Naive thymus-derived CD4-positive, alpha-beta T cell (primary cell): Measurements from ENCODE around the gene GK. TPM values are rescaled to one million over a fixed set of nuclear protein-coding genes. Genes with fewer than 3 reads are reported as not detected.
A peak's percentile ranks its signal among the peaks of the same experiment; 100 is the strongest.

Experiments used
- ATAC-seq: fragments of 150-1000 bp; cut with Tn5 transposase; 2 replicates; pipeline ENCODE4 v1.10.0; 2021; ENCODE audit warnings: mild to moderate bottlenecking, moderate library complexity
- CTCF ChIA-PET: fragments of 350-600 bp; sonication (Branson Sonifier 250); formaldehyde crosslinking; loops from one replicate; lab custom pipeline; 2021; ENCODE audit warnings: antibody characterized with exemption; lab: Charles Lee
- POLR2A ChIA-PET: fragments of 350-600 bp; sonication (Branson Sonifier 250); formaldehyde crosslinking; loops from one replicate; lab custom pipeline; 2021; ENCODE audit warnings: antibody characterized with exemption, inconsistent platforms; lab: Charles Lee
- DNase-seq, 9 donors: peaks; one replicate each; pipeline versions ENCODE4 v3.0.0 to v3.0.0-alpha.2; 2020 to 2022; ENCODE audit warnings: mixed read lengths in 1 of 9
- H3K27ac ChIP-seq: one replicate; pipeline ENCODE4 v1.7.0; 2013; ENCODE audit warnings: mild to moderate bottlenecking, low read depth, low read length, moderate library complexity
- H3K27me3 ChIP-seq, 2 donors: one replicate each; pipeline ENCODE4 v1.7.0; 2013; ENCODE audit warnings: low read length in 2 of 2, mild to moderate bottlenecking in 2 of 2, moderate library complexity in 2 of 2; ENCODE audit not compliant: control insufficient read depth in 2 of 2, insufficient read depth in 2 of 2
- H3K36me3 ChIP-seq, 3 experiments: 1 replicate in 2 of 3; 2 replicates in 1 of 3; pipeline ENCODE4 v1.7.0; 2013; ENCODE audit warnings: low read length in 3 of 3, mild to moderate bottlenecking in 3 of 3, moderate library complexity in 1 of 3; ENCODE audit not compliant: insufficient read depth in 3 of 3, control insufficient read depth in 2 of 3
- H3K4me1 ChIP-seq, 2 donors: one replicate each; pipeline ENCODE4 v1.7.0; 2013; ENCODE audit warnings: low read length in 2 of 2, mild to moderate bottlenecking in 2 of 2, moderate library complexity in 1 of 2; ENCODE audit not compliant: control insufficient read depth in 2 of 2, insufficient read depth in 2 of 2
- H3K4me3 ChIP-seq: 2 replicates; pipeline ENCODE4 v1.7.0; 2013; ENCODE audit warnings: mild to moderate bottlenecking, low read length
- H3K9me3 ChIP-seq, 3 experiments: 1 replicate in 2 of 3; 2 replicates in 1 of 3; pipeline ENCODE4 v1.7.0; 2013; ENCODE audit warnings: low read length in 3 of 3; ENCODE audit not compliant: control insufficient read depth in 2 of 3
- H3K27ac Mint-ChIP-seq, 9 donors: one replicate each; pipeline ENCODE4 v1.8.0; 2020 to 2022; ENCODE audit warnings: mixed read lengths in 9 of 9, mild to moderate bottlenecking in 8 of 9, moderate library complexity in 5 of 9, inconsistent platforms in 2 of 9
- H3K27me3 Mint-ChIP-seq, 5 donors: one replicate each; pipeline ENCODE4 v1.8.0; 2021 to 2022; ENCODE audit warnings: mixed read lengths in 5 of 5, mild to moderate bottlenecking in 1 of 5
- H3K36me3 Mint-ChIP-seq, 5 donors: one replicate each; pipeline ENCODE4 v1.8.0; 2020 to 2022; ENCODE audit warnings: mixed read lengths in 5 of 5, mild to moderate bottlenecking in 3 of 5, inconsistent platforms in 1 of 5
- H3K4me1 Mint-ChIP-seq, 7 donors: one replicate each; pipeline ENCODE4 v1.8.0; 2020 to 2022; ENCODE audit warnings: mixed read lengths in 7 of 7, mild to moderate bottlenecking in 3 of 7, inconsistent platforms in 1 of 7
- H3K4me3 Mint-ChIP-seq, 10 donors: one replicate each; pipeline ENCODE4 v1.8.0; 2020 to 2022; ENCODE audit warnings: mild to moderate bottlenecking in 10 of 10, mixed read lengths in 10 of 10, moderate library complexity in 6 of 10, inconsistent platforms in 2 of 10
- H3K9me3 Mint-ChIP-seq, 11 donors: one replicate each; pipeline ENCODE4 v1.8.0; 2020 to 2022; ENCODE audit warnings: mixed read lengths in 11 of 11, mild to moderate bottlenecking in 4 of 11, inconsistent platforms in 1 of 11, moderate library complexity in 1 of 11
- intact Hi-C, 2 donors: fragments of 100-400 bp; cut with micrococcal nuclease; formaldehyde crosslinking; loops; one replicate each; pipeline ENCODE4 v1.15.1; 2023
- polyA plus RNA-seq, 2 donors: library from polyadenylated mRNA; unstranded; fragments of 300-500 nt; fragmentation: Illumina TruSeq; gene quantifications; one replicate each; pipeline ENCODE4 v1.2.3, GENCODE V29; 2021
- total RNA-seq, 6 experiments: library from RNA in 5 of 6; stranded (reverse) in 5 of 6; gene quantifications; 1 replicate in 5 of 6; 2 replicates in 1 of 6; pipeline ENCODE4 v1.2.3 and lab custom pipeline; 2021 to 2026

The GK gene
- total and polyA plus RNA-seq, 7 experiments from 2014 or later = 4.0 to 41.1 (median 5.7) TPM

- H3K4me1 Mint-ChIP-seq = peaks cover 0 to 57% (median 6%) of the 10 kb centered on the region in 7 donors
- no peak overlapping the region for H3K4me3 ChIP-seq
- H3K36me3 ChIP-seq = no peaks in the 10 kb centered on the region
- ATAC-seq (no peak), DNase-seq (no peak)
- H3K4me1 ChIP-seq = no peaks in the 10 kb centered on the region
- CTCF ChIA-PET = interaction anchor here (0.7 to 1.1 kb wide), 2 partner anchors 66 to 79 kb away, joined by 3 to 9 read pairs; no protein-coding TSS in a partner anchor
- no peaks in the 10 kb centered on the region for H3K9me3 Mint-ChIP-seq
- H3K27ac Mint-ChIP-seq = peak overlapping the region in 1 of 9 donors; percentile 55
- H3K27me3 ChIP-seq = no peaks in the 10 kb centered on the region
- H3K27ac ChIP-seq = no peak overlapping the region
- intact Hi-C loops = no loop called here
- POLR2A ChIA-PET = no interaction called here
- H3K27me3 Mint-ChIP-seq = no peaks in the 10 kb centered on the region
- H3K36me3 Mint-ChIP-seq = peaks cover 0 to 32% (median 4%) of the 10 kb centered on the region in 5 donors
- H3K9me3 ChIP-seq = no peaks in the 10 kb centered on the region
- peak overlapping the region in 1 of 10 donors; percentile 28 for H3K4me3 Mint-ChIP-seq
These were observed 59.0 kb downstream of the GK start for GRCh38 chrX:30712214-30712613.

GRCh38 chrX:30713061-30713525 is 59.9 kb downstream of the GK start:
- CTCF ChIA-PET = interaction anchor here (1.0 kb wide), 1 partner anchor 142 kb away, joined by 3 read pairs; no protein-coding TSS in a partner anchor

GRCh38 chrX:30714138-30714537 is 60.9 kb downstream of the GK start:
- H3K36me3 ChIP-seq = no peaks in the 10 kb centered on the region
- DNase-seq (no peak), ATAC-seq (no peak)
- no peaks in the 10 kb centered on the region for H3K9me3 ChIP-seq
- Mint-ChIP-seq H3K36me3 (peaks cover 0 to 35% (median 4%) of the 10 kb centered on the region in 5 donors), H3K9me3 (no peaks in the 10 kb centered on the region), H3K27ac (peak overlapping the region in 1 of 9 donors; percentile 96), H3K27me3 (no peaks in the 10 kb centered on the region), H3K4me1 (peaks cover 0 to 59% (median 6%) of the 10 kb centered on the region in 7 donors), H3K4me3 (peak overlapping the region in 1 of 10 donors; percentile 45)
- no peaks in the 10 kb centered on the region for H3K4me1 ChIP-seq
- intact Hi-C loops = no loop called here
- H3K4me3 ChIP-seq = no peak overlapping the region
- no peaks in the 10 kb centered on the region for H3K27me3 ChIP-seq
- CTCF ChIA-PET = interaction anchor here (1.0 kb wide), 1 partner anchor 143 kb away, joined by 3 read pairs; no protein-coding TSS in a partner anchor
- POLR2A ChIA-PET = no interaction called here
- no peak overlapping the region for H3K27ac ChIP-seq

More at GRCh38 chrX:30713061-30713525, 59.9 kb downstream of the GK start:
- POLR2A ChIA-PET = no interaction called here
- no peaks in the 10 kb centered on the region for H3K36me3 ChIP-seq
- no peaks in the 10 kb centered on the region for H3K9me3 Mint-ChIP-seq
- H3K9me3 ChIP-seq = no peaks in the 10 kb centered on the region
- H3K4me3 ChIP-seq = no peak overlapping the region
- H3K36me3 Mint-ChIP-seq = peaks cover 0 to 35% (median 4%) of the 10 kb centered on the region in 5 donors
- intact Hi-C loops = loop anchor here (1.0 kb wide), 6 partner anchors 60 to 176 kb away; partner anchors contain the start of genes GK (in 1 of the 2), TAB3 (in 1 of the 2) and TASL (in 1 of the 2)
- ATAC-seq = peak; percentile 63
- H3K4me1 ChIP-seq = no peaks in the 10 kb centered on the region
- peak overlapping the region in 2 of 9 donors; percentile 62 to 96 for H3K27ac Mint-ChIP-seq
- H3K27me3 Mint-ChIP-seq = no peaks in the 10 kb centered on the region
- H3K4me3 Mint-ChIP-seq = peak overlapping the region in 1 of 10 donors; percentile 73
- DNase-seq = peak in 6 of 9 donors; percentile 1 to 43 (median 16)
- H3K4me1 Mint-ChIP-seq = peaks cover 0 to 60% (median 6%) of the 10 kb centered on the region in 7 donors
- no peak overlapping the region for H3K27ac ChIP-seq
- H3K27me3 ChIP-seq = no peaks in the 10 kb centered on the region

GRCh38 chrX:30715976-30716375 is 62.8 kb downstream of the GK start:
- H3K4me1 Mint-ChIP-seq = peaks cover 0 to 49% (median 6%) of the 10 kb centered on the region in 7 donors
- DNase-seq (no peak), ATAC-seq (no peak)
- Histone ChIP-seq H3K4me1 (no peaks in the 10 kb centered on the region), H3K36me3 (no peaks in the 10 kb centered on the region), H3K4me3 (no peak overlapping the region), H3K27me3 (no peaks in the 10 kb centered on the region), H3K9me3 (no peaks in the 10 kb centered on the region), H3K27ac (no peak overlapping the region)
- ChIA-PET CTCF (no interaction called here), POLR2A (no interaction called here)
- H3K9me3 Mint-ChIP-seq = no peaks in the 10 kb centered on the region
- intact Hi-C loops = no loop called here
- no peaks in the 10 kb centered on the region for H3K27me3 Mint-ChIP-seq
- no peak overlapping the region for H3K4me3 Mint-ChIP-seq
- H3K27ac Mint-ChIP-seq = no peak overlapping the region
- peaks cover 0 to 26% (median 6%) of the 10 kb centered on the region in 5 donors for H3K36me3 Mint-ChIP-seq

GRCh38 chrX:30733852-30734660 is 80.8 kb downstream of the GK start:
- Mint-ChIP-seq H3K9me3 (peaks cover 0 to 2% (median 0%) of the 10 kb centered on the region in 11 donors), H3K36me3 (peaks cover 0 to 4% (median 0%) of the 10 kb centered on the region in 5 donors), H3K4me1 (peaks cover 0 to 5% (median 0%) of the 10 kb centered on the region in 7 donors), H3K27ac (peak overlapping the region in 1 of 9 donors; percentile 38), H3K27me3 (no peaks in the 10 kb centered on the region), H3K4me3 (no peak overlapping the region)
- H3K27me3 ChIP-seq = no peaks in the 10 kb centered on the region
- H3K36me3 ChIP-seq = no peaks in the 10 kb centered on the region
- no peak overlapping the region for H3K4me3 ChIP-seq
- H3K9me3 ChIP-seq = no peaks in the 10 kb centered on the region
- POLR2A ChIA-PET = no interaction called here
- DNase-seq = no peak
- intact Hi-C loops = loop anchor here in 1 of 2 donors (10.0 kb wide), 1 partner anchor 241 kb away; no protein-coding TSS in a partner anchor
- CTCF ChIA-PET = interaction anchor here (0.6 to 0.7 kb wide), 2 partner anchors 15 to 238 kb away, joined by 3 read pairs; no protein-coding TSS in a partner anchor
- H3K4me1 ChIP-seq = no peaks in the 10 kb centered on the region
- H3K27ac ChIP-seq = no peak overlapping the region
- no peak for ATAC-seq

- H3K9me3 Mint-ChIP-seq = peaks cover 0 to 2% (median 0%) of the 10 kb centered on the region in 11 donors
- peaks cover 0 to 5% (median 0%) of the 10 kb centered on the region in 7 donors for H3K4me1 Mint-ChIP-seq
- ChIA-PET CTCF (interaction anchor here (0.6 to 0.7 kb wide), 2 partner anchors 16 to 237 kb away, joined by 3 read pairs; no protein-coding TSS in a partner anchor), POLR2A (interaction anchor here (1.7 kb wide), 1 partner anchor 155 kb away, joined by 7 read pairs; the partner anchor contains the start of gene TAB3)
- H3K4me3 Mint-ChIP-seq = no peak overlapping the region
- Histone ChIP-seq H3K4me1 (no peaks in the 10 kb centered on the region), H3K4me3 (no peak overlapping the region), H3K9me3 (no peaks in the 10 kb centered on the region), H3K27me3 (no peaks in the 10 kb centered on the region), H3K36me3 (no peaks in the 10 kb centered on the region), H3K27ac (no peak overlapping the region)
- no peak for DNase-seq
- H3K27me3 Mint-ChIP-seq = no peaks in the 10 kb centered on the region
- intact Hi-C loops = loop anchor here (5.0 to 10.0 kb wide), 3 partner anchors 88 to 240 kb away; no protein-coding TSS in a partner anchor
- H3K36me3 Mint-ChIP-seq = peaks cover 0 to 4% (median 0%) of the 10 kb centered on the region in 5 donors
- ATAC-seq = no peak
- H3K27ac Mint-ChIP-seq = no peak overlapping the region
These were observed 81.6 kb downstream of the GK start for GRCh38 chrX:30734782-30735181.
